ENCODE data around the gene GABBR1.

Gene GABBR1

DNA sequence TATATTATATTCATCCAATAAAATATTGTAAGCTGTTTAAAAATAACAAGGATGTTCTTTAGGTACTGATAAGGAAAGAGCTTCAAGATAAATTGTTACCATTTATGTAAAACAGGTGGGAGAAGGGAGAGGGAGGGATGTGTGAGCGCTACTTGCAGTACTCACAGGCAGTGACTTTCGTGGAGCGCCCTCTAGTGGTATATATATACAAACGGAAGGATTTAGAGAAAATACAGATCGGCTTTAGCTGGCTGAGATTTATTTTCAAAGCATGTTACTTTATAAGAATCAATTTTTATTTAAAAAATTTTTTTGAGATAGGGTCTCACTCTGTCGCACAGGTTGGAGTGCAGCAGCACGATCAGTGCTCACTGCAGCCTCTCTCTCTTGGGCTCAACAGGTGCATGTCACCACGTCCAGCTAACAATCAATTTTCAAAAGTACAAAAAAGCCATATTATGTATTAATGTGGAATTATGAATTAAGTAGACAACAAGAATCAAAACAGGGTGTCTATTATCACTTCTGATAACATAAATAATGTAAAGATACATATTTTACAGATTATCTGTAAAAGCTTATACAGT lies 20.6 kb upstream of the GABBR1 start:
- DNase-seq (ENCODE audit: low spot score), result peak; percentile 80

DNA sequence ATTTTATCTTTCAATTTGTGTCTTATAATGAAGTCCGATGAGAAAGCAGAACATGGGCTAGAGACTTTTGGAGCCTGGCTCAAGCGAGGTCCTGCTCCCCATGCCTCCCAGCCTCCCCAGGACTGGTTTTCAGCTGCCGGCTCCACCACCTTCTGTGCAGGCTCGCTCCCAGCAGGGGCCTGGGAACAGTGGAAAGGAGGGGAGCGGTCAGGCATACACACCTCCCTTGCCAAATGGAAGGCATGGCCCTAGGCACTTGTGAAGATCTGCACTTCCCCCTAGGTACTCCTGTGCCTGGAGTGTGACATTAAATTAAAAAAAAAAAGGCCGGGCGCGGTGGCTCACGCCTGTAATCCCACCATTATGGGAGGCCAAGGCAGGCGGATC lies 19.2 kb upstream of the GABBR1 start:
- no peak for DNase-seq (ENCODE audit: low spot score)

DNA sequence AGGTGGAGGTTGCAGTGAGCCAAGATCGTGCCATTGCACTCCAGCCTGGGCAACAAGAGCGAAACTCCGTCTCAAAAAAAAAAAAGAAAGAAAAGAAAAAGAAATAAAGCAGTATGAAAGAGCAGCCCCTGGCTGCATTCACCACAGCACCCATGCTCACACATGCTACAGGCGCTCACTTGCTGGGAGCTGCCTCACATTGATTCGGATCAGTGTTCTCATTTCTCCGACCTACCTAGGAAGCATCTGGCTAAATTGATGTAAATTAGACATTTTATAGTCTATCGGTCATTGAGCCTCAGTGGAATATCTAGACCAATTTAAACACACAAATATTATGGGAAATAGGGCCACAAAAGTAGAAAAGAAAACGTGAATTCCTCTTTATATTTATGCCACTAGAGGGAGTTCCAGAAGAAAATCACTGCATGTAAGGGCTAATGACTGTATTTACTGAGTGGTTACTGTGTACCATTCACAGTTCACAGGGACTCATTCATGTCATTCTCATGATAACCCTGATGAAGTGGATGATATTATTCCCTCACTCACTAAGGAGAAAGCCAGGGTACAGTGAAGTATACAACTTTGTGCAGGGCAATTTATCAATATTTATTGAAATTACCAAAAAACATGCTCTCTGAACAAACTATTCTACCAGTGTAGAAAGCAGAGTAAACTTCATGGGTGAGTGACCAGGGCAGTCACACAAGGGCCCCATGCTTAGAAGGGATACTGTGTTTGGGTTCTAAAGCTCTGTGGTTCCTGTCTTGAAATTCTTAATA lies 18.6 kb upstream of the GABBR1 start:
- peak; percentile 47 for DNase-seq (ENCODE audit: low spot score)

DNA sequence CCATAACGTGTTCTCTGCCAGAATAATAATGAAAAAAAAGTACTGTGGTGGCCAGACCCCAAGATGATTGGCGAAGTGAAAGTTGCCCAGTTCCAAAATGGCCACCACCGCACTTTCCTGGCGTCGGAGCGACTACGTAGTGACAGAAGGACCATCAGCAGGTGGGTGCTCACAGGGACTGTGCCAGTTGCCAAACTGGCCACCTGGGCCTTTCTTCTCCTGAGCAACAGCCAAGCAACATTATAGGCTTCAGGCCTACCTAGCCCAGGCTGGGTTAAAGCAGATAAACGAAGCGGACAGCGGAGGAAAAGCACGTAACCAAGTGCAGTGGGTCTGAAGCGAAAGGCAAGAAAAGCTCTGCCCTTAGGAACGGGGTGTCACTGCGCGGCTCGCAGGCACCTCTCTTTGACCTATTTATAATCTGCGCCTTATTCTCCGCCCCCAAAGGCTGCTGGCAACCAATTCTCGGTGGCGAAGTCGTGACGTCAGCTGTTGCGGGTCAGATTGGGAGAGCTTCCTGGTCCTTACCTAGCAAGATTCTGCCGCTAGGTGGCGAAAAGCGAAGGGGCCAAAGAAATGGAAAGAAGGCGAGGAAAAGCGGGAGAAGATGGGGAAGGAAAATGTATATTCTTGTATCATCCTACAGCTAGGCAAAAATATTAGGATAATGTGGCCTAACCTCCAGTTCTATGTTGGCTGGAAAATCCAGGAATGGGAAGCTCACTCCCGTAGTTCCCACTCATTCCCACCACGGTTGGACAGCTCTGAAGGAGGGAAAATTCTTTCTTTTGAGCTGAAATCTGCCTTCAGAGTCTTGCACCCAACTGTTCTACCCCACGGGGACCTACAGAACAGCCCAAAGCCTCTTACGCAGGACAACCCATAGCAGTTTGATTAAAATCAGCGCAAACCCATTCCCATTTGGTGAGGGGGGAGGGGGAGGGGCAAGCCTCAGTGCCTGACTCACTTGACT lies 17.0 kb upstream of the GABBR1 start:
- peak; percentile 94 for DNase-seq (ENCODE audit: low spot score)

DNA sequence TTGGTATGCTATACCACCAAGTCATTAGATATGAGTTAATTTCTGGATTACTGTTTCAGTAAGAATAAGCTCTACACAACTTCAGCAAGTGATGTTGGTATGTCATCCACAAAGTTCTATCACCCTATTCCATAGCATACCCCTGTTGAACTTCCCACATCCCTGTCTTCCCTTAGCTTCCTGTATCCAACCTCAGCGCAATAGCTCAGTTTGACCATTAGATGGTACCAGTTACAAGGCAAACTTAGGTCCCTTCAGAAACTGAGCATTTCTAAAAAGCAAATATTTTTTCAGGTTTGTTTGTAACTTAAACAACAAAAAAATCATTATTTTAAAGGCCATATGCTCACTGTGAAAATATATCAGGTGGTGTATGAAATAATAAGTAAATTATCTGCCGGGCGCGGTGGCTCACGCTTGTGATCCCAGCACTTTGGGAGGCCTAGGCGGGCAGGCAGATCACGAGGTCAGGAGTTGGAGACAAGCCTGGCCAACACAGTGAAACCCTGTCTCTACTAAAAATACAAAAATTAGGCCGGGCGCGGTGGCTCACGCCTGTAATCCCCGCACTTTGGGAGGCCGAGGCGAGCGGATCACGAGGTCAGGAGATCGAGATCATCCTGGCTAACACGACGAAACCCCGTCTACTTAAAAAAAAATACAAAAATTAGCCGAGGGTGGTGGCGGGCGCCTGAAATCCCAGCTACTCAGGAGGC lies 15.1 kb upstream of the GABBR1 start:
- DNase-seq (ENCODE audit: low spot score), result peak; percentile 50

DNA sequence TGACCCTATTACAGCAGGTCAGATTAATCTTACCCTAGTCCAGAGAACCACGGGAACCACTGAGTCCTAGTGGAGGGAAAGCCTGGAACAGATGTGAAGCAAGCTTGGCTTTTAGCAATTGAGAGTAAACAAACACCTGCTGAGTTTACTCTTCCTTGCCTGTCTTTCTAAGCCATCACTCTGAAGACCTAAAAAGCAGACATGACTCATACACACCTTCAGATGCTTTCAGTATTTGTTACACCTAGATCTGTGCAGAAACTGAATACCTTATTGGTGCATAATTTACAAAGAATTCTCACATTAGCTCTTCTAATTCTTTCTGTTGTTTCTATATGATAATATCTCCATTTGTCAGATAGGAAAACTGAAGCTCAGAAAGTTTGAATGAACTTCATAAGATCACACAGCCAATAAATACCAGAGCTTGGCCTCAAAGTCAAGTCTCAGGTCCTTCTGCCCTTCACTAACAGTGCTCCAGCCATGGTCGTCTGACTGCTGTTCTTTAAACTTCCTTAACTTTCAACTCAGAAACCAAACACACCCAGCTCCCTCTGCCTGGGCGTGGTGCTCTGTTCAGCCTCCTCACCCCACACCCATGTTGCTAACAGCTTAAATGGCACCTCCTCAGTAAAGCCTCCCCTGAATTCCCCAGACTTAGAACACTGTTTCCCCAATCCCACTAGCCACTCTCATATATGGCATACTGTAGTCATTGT lies 8.6 kb upstream of the GABBR1 start:
- DNase-seq (ENCODE audit: low spot score), result no peak

DNA sequence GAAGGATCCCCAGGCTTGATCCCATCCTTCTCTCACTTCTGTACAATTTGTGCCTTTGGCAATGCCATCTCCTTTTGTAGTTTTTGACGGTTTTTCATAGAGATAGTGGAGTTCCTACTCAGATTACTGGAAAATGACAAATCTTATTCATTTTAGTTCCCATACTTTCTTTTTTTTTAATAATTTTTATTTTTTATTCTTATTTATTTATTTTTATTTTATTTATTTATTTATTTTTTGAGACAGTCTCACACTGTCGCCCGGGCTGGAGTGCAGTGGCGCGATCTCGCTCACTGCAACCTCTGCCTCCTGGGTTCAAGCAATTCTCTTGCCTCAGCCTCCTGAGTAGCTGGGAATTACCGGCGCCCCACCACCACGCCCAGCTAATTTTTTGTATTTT lies 4.3 kb upstream of the GABBR1 start:
- DNase-seq (ENCODE audit: low spot score), result no peak

DNA sequence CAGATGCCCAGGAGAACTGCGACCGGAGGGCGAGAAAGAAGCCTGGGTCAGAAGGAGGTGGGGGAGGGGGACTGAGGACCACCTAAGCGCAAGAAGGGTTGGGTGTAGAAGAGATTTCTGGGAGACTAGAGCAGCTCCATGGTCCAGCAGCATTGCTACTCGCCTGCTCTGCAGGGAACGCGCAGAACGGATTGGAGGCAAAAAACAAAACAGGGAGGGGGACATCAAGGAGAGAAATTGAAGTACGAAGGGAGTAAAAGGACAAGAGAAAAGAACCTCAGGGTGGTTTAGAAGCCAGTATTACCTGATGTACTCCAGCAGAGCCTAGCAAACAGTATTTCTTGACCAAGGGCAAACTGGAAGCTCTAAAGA lies 537 bp upstream of the GABBR1 start:
- peak; percentile 1 for DNase-seq (ENCODE audit: low spot score)

DNA sequence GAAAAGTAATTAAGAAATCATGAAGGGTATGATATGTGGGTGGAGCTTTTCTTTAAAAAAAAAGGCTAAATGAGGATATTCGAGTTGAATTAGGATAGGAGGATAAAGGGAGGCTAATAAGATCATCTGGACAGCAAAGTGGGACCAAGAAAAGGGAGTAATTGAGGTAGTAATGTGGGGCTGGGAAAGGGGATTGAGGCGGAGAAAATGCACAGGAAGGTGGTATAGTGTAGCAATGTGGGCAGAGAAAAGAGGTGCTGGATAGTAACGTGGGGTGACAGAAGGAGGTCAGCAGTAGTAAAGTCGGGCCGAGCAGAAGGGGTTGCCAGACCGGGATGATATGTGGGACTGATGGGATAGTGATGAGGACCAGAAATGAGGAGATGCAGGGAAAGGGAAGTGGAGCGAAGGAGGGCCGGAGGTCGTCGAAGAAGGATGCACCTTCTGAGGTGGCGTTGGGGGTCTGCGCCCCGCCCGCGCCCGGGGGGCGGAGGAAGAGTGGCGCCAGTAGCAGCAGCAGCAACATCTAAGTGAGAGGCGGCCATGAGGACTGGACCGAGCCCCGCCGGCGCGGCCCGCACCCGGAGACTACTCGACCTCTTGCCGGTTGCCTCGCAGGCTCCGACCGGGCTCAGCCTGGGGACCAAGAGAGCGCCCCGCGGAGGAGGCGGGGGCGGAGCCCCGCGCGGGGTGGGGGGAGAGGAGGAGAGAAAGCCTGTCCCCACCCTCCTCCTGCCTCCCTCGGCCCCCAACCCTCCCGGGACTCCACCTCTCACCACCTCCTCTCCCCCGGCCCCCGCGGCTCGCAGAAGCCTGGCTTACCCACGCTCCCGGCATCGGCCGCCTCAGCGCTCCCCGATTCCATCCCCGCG lies 887 bp downstream of the GABBR1 start:
- peak; percentile 18 for DNase-seq (ENCODE audit: low spot score)

DNA sequence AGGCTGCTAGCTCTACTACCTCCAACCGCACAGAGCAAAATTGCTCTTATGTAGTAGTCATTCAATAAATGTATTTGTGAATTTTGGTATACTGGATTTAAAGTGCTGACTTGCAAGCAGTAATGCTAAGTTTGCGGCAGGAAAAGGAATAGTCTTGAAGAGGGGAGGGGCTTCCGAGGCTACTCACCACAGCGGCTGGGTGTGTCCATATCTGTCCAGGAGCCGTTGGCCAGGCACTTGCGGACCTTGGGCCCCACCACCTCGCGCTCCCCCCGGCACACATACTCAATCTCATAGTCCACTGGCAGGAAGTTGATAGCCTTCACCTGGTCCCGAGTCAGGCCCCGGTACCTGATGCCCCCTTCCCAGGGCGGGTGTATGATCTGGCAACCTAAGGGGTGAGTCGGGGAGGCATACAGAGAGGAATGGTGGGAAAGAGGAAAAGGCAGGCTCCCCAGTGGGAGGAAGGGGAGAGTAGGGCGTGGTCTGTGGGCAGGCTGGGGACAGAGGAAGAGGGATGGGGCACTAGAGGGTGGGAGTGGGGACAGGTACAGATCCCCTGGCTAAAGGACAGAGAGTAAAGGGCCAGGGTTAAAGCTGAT lies 1.7 kb downstream of the GABBR1 start:
- DNase-seq (ENCODE audit: low spot score), result no peak

DNA sequence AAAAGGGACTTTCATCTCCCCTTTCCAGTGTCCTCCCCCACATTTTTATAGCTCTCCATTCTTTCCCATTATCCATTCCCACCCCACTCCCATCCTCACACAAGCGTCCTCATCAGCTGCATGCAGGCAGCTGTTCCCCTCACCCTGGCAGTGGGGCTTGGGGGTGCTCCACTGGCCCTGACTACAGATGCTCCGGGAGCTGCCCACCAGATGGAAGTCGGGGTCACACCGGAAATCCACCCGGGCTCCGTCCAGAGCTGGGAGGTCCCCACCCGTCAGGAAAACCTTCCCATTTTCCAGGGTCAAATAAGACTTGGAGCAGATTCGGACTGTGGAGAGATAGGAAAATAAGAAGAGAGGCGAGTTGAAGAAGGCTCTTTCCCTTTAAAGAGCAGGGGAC lies 2.7 kb downstream of the GABBR1 start:
- DNase-seq (ENCODE audit: low spot score), result no peak

DNA sequence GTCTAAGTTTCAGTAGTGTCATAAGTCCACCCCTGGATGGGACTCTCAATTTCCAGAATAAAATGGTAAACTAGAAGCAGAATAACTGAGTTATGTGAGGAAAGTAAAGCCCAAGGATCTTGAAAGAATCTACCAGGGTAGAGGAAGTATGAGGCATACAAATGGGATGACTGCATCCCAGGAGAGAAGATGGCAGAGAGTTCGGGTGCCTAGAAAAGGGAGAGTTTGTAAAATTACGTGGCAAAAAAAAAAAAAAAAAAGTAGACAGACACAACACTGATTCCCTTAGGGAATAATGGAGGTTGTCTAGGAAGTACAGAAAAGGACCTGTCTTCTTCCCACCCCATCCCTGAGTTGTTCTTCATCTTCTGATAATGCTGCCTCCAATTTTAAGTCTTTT lies 3.4 kb downstream of the GABBR1 start:
- no peak for DNase-seq (ENCODE audit: low spot score)

DNA sequence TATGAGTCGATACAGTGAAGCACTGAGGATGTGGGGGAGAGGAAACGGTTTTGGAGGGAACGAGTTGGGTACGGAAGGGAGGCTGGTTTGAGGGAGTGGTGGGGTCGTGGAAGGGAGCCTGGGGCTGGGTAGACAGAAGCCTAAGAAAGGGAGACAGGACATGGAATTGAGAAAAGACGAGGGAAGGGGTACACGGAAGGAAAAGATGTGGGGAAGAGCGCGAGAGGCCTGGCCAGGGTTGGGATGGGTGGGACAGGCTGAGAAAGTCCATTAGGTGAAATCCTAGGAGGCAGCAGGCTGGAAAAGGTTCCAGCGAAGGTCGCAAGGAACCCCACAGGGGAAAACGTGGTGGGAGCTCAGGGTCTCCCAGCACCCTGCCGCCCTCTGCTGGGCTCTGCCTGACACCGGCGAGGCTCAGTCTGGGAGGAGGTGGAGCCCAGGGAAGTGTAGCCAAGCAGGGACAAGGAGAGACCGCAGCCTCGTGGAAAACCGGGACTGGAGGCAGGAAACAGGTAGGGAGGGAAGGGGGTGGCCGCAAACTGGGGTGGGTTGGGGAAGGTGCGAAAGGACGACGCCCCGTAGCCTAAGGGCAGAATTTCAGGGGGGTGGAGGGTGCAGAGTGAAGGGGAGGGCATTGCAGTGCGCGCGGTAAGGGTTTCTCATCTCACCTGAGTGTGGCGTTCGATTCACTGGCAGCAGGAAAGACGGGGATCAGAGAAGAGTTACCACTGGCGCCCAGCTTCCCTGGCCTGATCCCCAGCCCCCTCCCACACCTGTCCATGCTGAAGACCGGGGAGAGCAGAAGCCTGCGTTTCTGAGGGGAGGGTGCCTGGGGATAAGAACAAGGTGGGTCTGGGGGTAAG lies 4.3 kb downstream of the GABBR1 start:
- peak; percentile 57 for DNase-seq (ENCODE audit: low spot score)

DNA sequence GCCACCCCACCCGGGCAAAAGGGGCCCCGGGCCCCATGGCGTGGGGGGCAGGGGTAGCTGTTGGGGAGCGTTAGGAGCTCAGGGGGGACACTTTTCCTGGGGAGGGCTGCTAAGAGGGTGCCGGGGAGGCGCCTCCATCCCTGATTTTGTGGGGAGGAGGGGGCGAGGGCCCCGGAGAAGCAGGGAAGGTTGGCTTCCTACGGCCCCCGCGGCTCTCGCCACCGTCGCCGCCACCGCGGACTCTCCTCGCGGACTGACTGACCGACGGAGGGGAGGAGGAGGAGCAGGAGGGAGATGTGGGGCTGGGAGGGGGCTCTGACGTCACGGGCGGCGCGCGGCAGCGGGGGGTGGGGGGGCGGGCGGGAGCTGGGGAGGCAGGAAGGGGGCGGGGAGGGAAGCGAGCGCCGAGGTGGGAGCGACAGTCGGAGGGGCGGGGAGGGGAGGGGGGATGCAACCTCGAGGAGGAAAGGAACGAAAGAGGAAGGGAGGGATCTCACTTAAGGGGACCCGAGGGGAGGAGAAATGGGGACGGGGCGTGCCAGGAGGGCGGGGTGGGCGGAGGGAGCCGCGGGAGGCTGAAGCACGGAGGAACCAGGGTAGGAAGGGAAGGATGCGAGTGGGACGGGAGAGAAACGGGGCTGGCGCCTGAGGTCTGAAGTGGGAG lies 5.1 kb downstream of the GABBR1 start:
- DNase-seq (ENCODE audit: low spot score), result no peak

DNA sequence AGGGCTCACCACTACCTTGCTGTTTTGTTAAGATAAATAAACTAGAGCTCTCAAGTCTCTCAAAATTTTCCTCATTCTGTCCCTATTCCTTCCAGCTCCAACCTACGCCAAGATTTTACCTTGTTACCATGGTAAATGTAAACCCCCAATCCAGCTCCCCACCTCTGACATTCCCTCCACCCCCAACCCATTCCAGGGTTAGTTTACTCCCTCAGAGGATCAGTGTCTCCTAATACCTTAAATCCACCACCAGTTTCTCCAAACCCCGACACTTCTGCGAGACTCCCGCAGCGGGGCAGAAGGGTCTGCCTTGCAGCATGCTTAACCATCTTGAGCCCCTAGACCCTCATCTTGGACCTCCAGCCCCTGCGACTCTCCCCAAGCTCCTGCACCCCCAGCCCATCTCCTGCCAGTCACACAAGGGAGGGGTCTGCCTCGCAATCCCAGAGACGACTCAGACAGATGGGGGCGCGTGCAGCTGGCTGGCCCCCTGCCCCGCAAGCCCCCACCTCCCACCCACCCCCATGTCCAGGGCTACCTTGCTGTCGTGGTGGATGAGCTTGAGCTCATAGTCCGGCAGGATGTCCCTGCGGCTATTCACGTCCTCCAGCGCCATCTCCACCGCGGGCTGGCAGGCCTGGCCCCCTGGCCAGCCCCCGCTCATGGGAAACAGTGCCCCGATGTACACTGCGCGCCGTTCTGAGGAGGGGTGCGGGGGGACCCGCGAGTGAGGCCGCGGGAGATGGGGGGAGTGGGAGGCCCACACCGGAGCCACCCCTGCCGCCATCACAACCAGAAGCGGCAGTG lies 5.8 kb downstream of the GABBR1 start:
- DNase-seq (ENCODE audit: low spot score), result no peak

DNA sequence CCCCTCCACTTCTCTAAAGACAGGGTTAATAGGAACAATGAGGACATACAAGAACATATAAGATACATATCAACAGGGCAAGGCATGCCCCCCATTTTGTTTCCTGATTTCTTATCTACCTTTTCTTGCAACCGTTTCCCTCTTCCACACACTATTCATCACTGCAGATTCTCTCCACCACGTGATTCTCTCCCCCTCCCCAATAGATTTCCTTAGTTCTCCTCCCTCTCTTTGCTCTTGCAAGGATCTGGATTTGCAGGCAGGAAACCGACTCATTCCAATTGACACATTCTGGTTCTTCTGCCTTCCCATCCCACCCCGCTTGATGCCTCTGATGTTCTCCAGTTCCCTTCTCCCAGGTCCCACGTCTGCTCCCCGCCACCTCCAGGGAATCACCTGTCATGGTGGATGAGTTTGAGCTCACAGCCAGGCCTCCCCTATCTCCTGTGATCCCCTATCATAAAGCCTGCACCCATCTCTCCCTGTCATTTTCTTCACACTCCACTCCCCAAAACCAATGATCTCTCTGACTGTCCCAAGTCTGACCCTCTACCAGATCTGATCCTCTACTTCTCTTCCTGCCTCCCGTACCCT lies 7.5 kb downstream of the GABBR1 start:
- DNase-seq (ENCODE audit: low spot score), result no peak

DNA sequence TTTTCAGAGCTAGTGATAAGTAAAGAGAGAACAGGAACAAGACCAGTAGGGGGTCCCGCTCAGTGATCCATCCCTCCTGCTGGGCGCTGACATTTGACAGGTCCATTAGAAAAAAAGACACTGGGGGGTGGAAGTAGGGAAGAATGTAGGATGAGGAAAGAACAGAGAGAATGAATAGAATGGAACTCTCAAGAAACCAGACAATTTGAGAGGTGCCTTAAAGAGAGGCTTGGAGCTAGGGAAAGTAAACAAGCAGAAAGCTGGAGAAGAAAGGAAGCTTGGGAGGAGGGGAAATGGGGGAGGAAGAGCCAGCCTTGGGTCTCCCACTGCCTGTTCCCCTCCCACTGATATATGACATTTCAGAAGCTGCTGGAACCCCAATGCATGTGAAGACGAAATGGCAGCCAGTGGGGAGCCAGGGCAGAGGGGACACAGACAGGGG lies 8.4 kb downstream of the GABBR1 start:
- DNase-seq (ENCODE audit: low spot score), result no peak
